Fibroblast of gingiva (primary cell): Measurements from ENCODE around the gene FAM83C.
"Not testable (repeated sequence)": the region's sequence is repeated elsewhere in the genome, so short reads cannot be mapped to it uniquely, and the experiment has no call there.

Source experiments
- DNase-seq: peaks from one replicate; pipeline ENCODE4 v3.0.0-alpha.2; 2011; ENCODE audit warnings: low read depth

Gene FAM83C

DNA sequence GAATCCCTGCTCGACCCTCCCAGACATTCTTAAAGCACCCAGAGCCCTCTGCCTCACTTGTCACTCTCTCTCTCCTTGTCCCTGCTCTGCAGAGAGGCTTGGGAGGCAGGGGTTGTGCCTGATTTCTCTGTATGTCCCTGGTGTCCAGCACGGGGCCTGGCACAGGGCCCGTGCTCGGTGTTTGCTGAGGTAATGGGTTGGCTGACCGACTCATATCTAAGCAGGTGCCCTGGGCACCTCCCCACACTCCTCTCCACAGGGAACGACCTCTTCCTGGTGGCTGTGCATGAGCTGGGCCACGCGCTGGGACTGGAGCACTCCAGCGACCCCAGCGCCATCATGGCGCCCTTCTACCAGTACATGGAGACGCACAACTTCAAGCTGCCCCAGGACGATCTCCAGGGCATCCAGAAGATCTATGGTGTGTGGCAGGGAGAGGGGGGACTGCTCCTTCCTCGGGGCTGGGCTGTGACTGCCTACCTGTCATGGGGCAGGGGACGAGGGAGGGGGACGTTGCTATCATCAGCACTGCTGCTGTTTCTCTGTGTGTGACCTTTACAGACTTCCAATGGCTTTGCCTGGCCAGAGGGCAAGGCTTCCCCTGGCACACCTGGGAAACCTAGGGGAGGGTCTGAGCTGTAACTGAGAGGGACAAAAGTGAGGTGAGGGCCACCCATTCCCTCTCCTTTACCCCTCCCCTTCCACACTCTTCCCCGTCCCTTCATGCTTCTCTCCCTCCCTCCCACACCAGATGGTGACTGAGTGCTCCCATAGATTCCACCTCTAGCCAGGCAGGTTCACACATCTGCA lies 28.5 kb downstream of the FAM83C start:
- no peak for DNase-seq

DNA sequence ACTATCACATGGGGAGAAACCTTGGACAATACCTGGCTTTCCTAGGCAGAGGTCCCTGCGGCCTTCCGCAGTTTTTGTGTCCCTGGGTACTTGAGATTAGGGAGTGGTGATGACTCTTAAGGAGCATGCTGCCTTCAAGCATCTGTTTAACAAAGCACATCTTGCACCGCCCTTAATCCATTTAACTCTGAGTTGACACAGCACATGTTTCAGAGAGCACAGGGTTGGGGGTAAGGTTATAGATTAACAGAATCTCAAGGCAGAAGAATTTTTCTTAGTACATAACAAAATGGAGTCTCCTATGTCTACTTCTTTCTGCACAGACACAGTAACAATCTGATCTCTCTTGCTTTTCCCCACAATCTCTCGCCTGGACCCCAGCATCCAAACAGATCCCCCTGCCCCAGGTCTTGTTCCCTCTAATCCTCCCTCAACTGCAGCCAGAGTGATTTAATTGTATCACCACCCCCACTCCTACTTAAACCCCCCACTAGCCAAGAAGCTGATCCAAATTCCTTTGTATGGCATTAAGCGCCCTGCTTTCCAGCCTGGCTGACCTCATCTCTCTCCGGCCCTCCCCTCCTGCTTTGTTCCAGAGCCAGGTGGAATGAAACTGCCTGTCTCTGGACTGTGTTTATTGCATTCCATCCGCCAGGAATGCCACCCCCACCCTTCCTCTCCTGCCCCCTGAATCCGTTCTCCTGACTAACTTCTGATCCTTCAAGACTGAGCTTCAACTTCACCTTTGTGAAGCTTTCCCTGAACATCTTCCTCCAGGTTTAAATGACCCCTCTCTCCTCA lies 29.3 kb downstream of the FAM83C start:
- DNase-seq, result not testable (repeated sequence)

DNA sequence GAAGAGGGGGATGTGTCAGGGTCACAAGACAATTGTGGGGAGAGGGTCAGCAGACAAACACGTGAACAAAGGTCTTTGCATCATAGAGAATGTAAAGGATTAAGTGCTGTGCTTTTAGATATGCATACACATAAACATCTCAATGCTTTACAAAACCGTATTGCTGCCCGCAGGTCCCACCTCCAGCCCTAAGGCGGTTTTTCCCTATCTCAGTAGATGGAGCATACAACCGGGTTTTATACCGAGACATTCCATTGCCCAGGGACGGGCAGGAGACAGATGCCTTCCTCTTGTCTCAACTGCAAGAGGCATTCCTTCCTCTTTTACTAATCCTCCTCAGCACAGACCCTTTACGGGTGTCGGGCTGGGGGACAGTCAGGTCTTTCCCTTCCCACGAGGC lies 29.9 kb downstream of the FAM83C start:
- DNase-seq, result not testable (repeated sequence)

DNA sequence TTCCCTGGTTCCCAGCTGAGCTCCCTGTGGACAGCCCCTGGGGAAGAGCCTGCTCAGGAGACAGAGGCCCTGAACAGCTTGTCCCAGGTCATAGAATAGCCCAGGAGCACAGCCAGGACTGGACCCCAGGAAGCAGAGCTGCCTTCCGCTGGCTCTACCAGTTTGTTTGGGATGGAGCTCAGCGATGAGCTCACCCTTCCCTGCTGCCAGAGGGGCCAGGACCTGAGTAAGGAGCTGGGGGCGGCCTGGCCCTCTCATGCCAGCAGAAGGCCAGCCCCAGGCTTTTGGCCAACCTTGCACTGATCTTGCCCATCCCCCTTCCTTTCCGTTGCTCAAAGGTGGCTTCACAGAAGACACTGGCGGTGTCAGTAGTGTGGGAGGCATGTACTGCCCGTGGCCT lies 31.8 kb downstream of the FAM83C start:
- DNase-seq, result no peak

DNA sequence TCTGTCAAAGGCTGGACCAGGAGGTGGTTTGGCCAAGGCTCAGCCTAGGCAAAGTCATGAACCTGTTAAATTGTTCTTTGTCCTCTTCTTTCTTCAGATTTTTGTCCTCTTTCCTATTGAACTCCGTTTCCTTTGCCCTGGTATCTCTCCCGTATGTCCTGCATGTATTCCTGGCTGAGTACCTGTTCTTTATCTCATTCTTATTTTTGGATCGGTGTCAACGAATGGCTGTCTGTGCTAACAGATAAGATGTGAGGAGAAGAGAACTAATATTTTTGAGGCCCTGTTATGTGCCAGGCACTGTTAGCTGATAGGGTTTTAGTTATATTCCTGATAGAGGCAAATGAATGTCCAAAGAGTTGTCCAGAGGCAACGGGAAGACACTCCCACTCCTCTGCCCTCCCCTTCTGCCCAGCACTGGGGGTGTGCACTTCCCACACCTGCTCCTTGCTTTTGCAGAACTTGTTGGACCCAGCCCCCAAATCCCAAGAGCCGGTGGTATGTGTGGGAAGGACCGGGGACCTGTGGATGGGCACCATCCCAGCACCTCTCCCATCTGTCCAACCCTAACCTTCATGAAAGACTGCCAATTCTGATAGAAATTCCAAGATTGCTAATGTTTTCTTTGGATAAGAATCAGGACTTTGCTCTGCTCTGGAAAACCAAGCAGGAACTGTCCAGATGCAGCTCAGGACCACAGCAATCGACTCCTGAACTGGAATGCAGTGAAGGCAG lies 34.9 kb downstream of the FAM83C start:
- DNase-seq, result no peak

DNA sequence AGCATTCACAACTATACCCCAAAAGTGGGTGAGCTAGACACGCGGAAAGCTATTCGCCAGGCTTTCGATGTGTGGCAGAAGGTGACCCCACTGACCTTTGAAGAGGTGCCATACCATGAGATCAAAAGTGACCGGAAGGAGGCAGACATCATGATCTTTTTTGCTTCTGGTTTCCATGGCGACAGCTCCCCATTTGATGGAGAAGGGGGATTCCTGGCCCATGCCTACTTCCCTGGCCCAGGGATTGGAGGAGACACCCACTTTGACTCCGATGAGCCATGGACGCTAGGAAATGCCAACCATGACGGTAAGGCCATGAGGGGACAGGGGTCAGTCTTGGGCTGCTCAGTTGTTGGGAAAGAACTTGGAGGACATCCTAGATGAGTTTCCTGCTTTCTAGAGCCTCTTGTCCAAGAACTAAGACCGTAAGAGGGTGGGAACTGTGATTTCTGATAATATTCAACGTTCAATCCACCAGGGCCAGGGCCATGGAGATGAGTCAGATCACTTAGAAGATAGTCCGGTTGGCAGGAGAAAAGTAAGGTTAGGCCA lies 37.7 kb downstream of the FAM83C start:
- no peak for DNase-seq

DNA sequence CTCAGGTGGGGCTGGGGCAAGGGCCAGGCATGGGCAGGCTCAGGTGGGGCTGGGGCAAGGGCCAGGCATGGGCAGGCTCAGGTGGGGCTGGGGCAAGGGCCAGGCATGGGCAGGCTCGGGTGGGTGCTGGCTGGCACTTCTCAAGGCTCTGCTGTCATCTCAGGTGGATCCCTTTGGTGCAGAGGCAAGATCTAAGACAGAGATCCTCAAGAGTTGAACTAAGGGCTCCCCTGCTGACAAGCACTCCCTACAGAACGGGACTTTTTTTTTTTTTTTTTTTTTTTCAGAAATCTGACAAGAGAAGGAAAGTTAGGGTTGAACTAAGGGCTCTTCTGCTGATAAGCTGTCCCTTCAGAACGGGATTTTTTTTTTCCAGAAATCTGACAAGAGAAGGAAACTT lies 39.2 kb downstream of the FAM83C start:
- no peak for DNase-seq

DNA sequence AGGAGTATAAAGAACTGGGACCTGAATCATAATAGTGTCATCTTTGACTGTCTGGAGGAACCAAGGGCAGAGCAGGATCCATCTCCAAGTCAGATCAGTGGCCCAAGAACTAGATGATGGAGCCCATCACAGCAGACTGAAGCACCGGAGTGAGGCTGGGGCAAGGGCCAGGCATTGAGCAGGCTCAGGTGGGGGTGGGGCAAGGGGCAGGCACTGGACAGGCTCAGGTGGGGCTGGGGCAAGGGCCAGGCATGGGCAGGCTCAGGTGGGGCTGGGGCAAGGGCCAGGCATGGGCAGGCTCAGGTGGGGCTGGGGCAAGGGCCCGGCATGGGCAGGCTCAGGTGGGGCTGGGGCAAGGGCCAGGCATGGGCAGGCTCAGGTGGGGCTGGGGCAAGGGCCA lies 39.6 kb downstream of the FAM83C start:
- not testable (repeated sequence) for DNase-seq

DNA sequence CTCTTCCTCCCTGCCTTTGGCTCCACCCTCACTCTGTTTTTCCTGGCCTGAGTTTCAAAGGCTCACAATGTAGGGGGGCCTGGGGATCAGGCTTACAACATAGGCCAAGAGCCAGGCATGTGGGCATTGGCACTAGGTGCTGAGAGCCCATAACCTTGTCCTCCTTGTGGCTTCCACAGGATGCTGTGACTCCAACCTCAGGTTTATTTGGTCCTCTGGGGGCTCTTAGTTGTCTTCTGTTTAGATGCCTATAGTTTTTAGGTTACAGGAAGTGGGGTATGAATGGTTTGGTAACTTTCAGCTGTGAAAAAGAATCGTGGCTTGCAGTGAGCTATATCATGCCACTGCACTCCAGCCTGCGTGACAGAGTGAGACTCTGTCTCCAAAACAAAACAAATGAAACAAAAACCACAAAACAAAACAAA lies 40.2 kb downstream of the FAM83C start:
- DNase-seq, result no peak

DNA sequence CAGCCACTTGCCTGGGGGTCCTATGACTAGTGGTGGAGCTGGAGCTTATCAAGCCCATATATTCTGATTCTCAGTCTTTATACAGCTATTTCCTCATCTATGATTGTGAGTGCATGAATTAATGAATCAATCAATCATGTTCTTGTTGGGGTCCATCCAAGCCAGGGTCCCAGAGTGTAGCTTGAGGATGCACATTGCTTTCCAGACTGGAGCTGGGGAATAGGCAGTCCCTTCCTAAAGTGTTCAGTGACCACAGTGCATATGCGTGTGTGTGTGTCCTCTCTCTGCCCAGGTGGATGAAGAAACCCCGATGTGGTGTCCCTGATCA lies 40.6 kb downstream of the FAM83C start:
- no peak for DNase-seq

DNA sequence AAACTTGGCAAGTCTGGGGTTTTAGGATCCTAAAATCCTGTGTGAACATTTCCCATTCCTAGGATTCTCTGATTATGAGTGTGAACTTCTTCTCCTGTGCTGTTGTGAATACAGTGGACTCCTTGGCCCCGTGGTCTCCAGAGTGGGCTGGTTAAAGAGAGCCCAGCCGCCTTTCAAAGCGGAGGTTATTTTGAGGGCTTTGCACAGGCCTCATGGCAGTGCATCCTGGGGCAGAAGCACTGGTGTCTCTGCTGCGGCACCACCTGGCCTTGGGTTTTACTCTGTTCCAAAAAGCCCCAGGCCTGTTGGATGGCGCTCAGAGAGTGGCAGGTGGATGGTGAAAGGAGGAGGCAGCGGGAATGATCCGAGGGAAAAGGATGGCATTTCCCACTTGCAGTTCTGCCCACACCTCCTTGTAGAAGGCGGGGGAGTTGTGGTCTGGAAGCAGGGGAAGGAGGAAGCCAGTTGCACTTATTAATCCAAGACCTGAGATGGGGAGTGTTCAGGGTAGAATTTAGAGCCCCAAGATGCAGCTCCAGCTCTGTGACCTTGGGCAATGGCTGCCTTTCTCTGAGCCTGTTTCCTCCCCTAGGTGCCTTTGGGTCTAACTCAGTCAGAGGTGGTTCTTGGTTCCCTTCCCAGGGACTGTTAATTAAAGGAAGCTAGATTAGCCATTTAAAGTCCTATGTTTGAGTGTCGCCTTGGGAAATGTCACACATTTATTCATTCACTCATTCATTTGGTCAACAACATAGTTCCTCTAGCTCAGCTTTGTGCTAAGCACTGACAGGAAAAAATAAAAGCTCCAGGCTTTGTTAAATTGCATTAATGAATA lies 43.4 kb downstream of the FAM83C start:
- no peak for DNase-seq

DNA sequence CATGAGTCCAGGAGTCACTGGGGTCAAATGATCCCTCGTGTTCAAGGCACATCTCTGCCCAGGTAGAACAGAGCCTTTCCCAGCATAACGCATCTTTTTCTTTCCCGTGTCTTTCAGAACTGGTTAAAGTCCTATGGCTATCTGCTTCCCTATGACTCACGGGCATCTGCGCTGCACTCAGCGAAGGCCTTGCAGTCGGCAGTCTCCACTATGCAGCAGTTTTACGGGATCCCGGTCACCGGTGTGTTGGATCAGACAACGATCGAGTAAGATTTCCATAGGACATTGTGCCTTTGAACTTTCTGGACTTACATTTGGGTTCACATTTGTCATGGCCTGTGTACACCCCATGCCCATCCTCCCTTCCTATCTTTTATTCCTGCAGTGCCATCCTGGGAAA lies 45.5 kb downstream of the FAM83C start:
- DNase-seq, result no peak

DNA sequence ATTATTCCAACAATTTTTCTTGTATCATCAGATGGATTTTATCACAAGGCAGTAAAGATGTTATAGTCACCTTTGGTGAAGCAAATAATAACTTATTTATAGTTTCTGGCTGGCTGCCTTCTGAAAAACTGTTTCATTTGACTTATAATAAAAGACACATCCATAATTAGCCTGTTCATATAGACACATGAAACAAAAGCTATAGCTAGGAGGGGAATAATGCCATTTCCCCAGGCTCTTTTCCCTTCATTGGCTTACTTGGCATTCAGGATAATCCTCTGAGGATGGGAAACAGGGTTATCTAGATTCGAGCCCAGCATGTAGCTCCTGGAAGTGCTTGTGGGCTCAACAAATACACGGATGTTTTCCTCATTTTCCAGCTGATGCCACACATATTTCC lies 48.2 kb downstream of the FAM83C start:
- no peak for DNase-seq

DNA sequence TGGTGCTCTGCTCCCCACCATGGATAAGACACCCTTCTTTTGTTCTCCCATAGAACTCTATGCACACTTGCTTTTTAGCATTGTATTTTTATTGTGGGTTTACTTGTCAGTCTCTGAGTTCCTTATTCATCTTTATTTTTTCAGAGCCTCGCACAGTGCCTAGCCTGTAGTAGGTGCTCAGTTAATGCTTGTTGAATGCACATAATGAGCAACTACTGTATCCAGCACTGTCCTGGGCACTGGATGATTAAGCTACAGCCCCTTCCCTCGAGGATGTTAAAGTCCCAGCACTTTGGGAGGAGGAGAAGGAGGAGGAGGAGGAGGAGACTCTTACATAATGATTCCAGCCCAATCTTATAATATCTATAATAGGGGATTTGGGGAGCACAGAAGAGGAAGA lies 48.9 kb downstream of the FAM83C start:
- DNase-seq, result no peak

DNA sequence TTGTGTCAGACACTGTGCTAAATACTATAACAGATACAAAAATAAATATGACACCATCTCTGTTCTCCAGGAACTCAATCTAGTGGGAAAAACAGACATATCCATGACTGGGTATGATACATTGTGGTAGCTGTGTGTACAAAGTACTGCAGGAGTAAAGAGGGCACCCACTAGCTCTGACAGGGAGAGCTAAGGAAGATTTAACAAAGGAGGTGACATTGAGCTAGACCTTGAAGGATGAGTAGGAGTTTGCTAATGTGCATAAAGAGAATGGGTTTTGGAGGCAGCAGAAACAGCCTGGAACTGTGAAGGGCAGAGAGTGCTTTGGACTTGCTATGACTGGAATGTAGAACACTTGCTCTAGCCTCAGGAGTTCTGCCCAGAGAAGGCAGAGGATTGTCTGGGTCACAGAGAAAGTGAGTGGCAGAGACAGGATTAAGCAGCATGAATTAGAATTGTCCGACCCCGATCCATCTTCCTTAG lies 51.4 kb downstream of the FAM83C start:
- no peak for DNase-seq

DNA sequence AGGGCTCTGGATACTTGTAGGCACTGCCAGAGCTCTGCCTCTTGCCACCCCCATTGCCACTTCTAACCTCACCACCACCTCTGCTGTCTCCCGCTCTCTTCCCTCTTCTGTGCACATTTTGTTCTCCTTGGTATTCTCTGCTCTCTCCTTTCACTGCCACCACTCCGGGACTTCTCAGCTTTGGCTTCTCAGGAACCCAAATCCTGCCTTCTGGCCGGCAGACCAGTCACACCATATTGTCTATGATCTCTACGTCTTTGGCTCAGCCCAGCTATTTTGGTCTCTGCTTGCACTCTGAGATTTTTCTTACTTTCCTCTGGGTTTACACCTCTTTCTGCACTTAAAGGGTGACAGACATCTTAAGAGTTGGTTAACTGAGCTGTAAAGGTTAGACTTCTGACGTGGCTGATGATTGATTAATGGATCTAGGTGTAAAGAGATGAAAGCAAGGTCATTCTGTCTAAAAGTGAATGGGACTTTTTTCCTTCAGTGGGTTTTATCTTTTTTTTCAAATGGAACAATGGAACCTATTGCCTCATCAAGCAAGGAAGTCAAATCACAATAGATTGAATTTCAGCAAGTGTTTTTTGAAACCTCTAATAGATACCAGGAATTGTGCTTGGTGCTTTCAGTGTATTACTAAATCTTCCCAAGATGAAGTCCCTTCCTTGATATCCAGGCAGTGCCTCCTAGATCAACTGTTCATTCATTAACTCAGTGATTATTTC lies 52.0 kb downstream of the FAM83C start:
- no peak for DNase-seq

DNA sequence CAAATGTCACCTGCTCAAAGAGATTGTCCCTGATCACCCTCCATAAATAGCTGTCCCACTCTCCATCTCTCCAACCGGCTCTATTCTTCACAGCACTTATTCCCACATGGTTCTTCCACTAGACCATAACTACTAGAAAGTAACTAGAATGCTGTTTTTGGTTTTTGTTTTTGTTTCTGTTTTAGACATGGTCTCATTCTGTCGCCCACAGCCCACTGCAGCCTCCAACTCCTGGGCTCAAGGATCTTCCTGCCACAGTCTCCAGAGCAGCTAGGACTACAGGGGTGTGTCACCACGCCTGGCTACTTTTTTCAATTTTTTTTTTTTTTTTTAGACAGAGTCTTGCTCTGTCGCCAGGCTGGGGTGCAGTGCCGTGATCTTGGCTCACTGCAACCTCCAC lies 53.5 kb downstream of the FAM83C start:
- DNase-seq, result no peak

DNA sequence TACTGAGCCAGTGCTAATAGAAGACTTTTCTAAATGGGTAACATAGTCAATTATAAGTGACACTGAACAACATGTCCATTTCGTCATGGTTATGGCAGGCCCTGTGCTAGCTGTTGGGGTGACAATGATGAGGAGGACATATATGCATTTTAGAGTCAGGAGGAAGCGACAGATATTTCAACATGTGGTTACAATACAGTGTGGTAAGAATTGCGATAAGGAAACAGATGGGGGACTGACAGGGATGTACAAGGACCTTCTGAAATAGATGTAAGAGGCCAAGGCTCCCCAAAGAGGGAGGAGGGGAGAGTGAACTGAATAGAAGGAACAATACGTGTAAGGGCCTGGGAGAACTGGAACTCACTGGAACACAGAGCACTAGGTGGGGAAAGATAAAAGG lies 54.1 kb downstream of the FAM83C start:
- no peak for DNase-seq

DNA sequence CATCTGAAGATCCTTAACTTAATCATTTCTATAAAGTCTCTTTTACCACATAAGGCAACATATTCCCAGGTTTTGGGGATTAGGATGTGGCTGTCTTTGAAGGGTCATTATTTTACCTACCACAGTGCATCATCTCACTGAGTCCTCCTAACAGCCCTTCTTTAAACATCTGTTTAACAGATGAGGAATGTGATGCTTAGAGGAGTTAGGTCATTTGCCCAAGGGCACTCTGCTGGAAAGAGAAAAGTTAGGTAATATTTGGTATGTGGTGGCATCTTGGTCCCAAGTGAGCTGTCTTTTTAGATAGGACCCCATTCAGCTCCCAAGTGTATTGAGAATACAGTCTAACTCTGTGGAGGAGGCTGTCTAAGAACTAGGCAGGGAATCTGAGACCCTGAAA lies 54.7 kb downstream of the FAM83C start:
- peak; percentile 11 for DNase-seq

DNA sequence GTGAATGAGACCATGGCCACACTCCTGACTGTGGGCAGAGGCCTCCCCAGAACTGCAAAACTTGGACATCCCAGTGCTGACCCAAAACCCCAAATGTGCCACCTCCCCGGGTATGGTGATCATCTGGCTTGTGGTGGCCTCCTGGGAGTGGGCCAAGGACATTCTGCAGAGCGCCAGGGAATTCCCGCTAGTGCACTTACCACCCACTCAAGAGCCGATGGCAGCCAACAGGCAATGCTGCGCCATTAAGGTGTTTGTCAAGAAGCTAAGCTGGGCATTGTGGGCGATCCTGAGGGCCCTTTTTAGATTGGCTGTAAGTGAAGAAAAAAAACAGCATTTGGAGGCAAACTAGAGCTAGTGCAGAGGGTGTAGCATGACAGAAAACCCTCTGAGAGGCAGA lies 56.3 kb downstream of the FAM83C start:
- DNase-seq, result no peak
